ENCODE measurements around the gene PRKAG1. TPM values are rescaled to one million over a fixed set of nuclear protein-coding genes. Genes with fewer than 3 reads are reported as not detected.
A peak's percentile ranks its signal among the peaks of the same experiment; 100 is the strongest.

PRKAG1 gene
- total and polyA plus RNA-seq, 2 donors from 2014 or later: 57.1 to 58.4 TPM

DNA sequence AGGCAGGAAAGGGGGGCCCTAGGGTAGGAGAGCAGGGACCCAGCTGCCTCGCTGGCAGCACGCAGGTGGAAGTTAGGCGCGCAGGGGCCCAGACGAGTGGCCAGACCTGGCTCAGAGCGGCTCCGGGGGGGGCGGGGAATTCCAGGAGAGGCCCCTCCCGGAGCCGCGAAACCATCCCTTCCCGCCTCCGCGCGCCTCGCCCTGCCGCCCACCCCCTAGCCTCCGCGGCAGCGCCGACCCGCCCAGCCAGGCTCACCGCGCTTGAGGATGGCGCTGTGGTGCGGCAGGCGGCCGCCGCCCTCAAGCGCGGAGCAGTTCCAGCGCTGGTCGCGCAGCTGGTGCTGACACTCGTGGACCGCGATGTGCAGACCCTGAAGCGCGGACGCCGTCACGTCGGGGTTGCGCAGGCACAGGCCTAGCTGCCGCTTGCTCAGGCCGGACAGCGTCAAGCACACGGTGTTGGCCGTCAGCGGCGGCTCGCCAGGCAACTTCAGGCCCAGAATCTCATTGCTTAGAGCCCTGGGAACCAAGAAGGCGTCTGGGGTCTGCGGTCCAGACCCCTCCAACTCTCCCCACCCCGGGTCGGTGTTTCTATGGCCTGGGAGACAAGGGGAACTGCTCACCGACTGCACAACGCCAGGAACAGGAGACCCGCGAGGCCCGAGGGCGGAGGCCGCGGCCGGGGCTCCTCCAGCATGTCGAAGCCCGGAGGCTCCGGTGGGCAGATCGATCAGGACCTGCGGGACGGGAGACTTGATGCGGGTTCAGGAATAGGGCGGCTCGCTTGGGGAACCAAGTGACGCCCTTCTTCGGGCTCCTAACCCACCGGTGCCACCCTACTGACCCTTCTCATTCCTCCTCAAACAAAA, 48.5 kb downstream of the PRKAG1 start:
- Histone ChIP-seq H3K36me3 (ENCODE audit: control insufficient read depth in 2 of 3, insufficient read depth in 3 of 3, low read length in 3 of 3) (no peaks in the 10 kb centered on the region), H3K27me3 (ENCODE audit: control insufficient read depth, insufficient read depth, low read length) (peaks cover 42% of the 10 kb centered on the region), H3K4me1 (ENCODE audit: control insufficient read depth in 2 of 3, insufficient read depth in 2 of 3, low read depth in 1 of 3, low read length in 3 of 3) (peaks cover 0 to 10% (median 2%) of the 10 kb centered on the region in 3 donors), H3K27ac (ENCODE audit: low read depth in 2 of 2, low read length in 2 of 2) (no peak overlapping the region), H3K4me3 (ENCODE audit: low read length in 3 of 3) (no peak overlapping the region), H3K9ac (ENCODE audit: low read length in 3 of 3) (no peak overlapping the region), H3K9me3 (ENCODE audit: control insufficient read depth in 2 of 3, insufficient read depth in 1 of 3, low read length in 3 of 3) (no peaks in the 10 kb centered on the region)
- no peak for FAIRE-seq
- TF ChIP-seq CTCF (IDR thresholded peaks at IDR 0.05; ENCODE audit: borderline replicate concordance, extremely low read depth, insufficient read depth): no peak
- intact Hi-C loops (cut with DNase I): no loop called here
- DNase-seq: peak in 4 of 5 donors; percentile 43 to 66 (median 58)

DNA sequence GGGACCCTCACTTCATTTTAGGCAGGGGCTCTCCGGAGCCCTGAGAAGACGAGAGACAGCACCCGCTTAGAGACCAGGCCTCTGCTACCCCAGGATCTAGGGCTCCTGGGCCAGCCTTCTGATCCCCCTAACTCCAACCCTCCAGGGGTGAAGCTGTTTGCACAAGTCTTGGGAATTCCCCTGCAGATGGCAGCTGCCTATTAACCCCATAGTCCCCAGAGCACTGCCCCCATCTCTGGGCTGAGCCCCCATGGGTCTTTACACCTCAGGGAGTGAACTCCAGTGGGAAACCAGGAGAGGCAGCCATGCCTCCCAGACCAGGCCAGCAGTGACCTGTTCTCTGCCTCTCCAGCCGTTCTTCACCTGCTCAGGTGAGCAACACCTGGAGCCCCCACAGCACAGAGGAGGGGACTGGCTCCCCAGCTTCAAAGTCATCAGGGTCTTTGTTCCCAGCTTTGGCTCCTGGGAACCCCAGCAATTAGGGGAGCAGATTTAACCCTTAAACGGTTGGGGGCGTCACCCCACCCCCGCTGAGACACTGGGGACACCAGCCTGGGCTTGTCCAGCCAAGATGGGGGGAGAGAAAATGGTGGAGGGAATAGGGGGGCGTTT, 49.3 kb downstream of the PRKAG1 start:
- no peak for DNase-seq
- H3K4me1 ChIP-seq (ENCODE audit: control insufficient read depth in 2 of 3, insufficient read depth in 2 of 3, low read depth in 1 of 3, low read length in 3 of 3): peaks cover 0 to 10% (median 2%) of the 10 kb centered on the region in 3 donors
- TF ChIP-seq CTCF (IDR thresholded peaks at IDR 0.05; ENCODE audit: borderline replicate concordance, extremely low read depth, insufficient read depth): no peak
- intact Hi-C loops (cut with DNase I): no loop called here
- peaks cover 38% of the 10 kb centered on the region for H3K27me3 ChIP-seq (ENCODE audit: control insufficient read depth, insufficient read depth, low read length)
- no peak overlapping the region for H3K4me3 ChIP-seq (ENCODE audit: low read length in 3 of 3)
- no peak overlapping the region for H3K27ac ChIP-seq (ENCODE audit: low read depth in 2 of 2, low read length in 2 of 2)
- H3K9ac ChIP-seq (ENCODE audit: low read length in 3 of 3): no peak overlapping the region
- no peaks in the 10 kb centered on the region for H3K9me3 ChIP-seq (ENCODE audit: control insufficient read depth in 2 of 3, insufficient read depth in 1 of 3, low read length in 3 of 3)
- H3K36me3 ChIP-seq (ENCODE audit: control insufficient read depth in 2 of 3, insufficient read depth in 3 of 3, low read length in 3 of 3): no peaks in the 10 kb centered on the region
- FAIRE-seq: no peak

GRCh38 chr12:48968467-48968866, 50.1 kb downstream of the PRKAG1 start:
- FAIRE-seq (no peak), DNase-seq (no peak)
- Histone ChIP-seq H3K4me1 (ENCODE audit: control insufficient read depth in 2 of 3, insufficient read depth in 2 of 3, low read depth in 1 of 3, low read length in 3 of 3) (peaks cover 0 to 10% (median 2%) of the 10 kb centered on the region in 3 donors), H3K27me3 (ENCODE audit: control insufficient read depth, insufficient read depth, low read length) (peaks cover 32% of the 10 kb centered on the region), H3K9me3 (ENCODE audit: control insufficient read depth in 2 of 3, insufficient read depth in 1 of 3, low read length in 3 of 3) (no peaks in the 10 kb centered on the region), H3K9ac (ENCODE audit: low read length in 3 of 3) (no peak overlapping the region), H3K27ac (ENCODE audit: low read depth in 2 of 2, low read length in 2 of 2) (no peak overlapping the region), H3K36me3 (ENCODE audit: control insufficient read depth in 2 of 3, insufficient read depth in 3 of 3, low read length in 3 of 3) (no peaks in the 10 kb centered on the region), H3K4me3 (ENCODE audit: low read length in 3 of 3) (no peak overlapping the region)
- no peak for TF ChIP-seq CTCF (IDR thresholded peaks at IDR 0.05; ENCODE audit: borderline replicate concordance, extremely low read depth, insufficient read depth)
- intact Hi-C loops (cut with DNase I): no loop called here
